Subcutaneous adipose tissue (tissue), 4 donors: Measurements from ENCODE around the gene ESR1. TPM values are rescaled to one million over a fixed set of nuclear protein-coding genes. Genes with fewer than 3 reads are reported as not detected.

Source experiments
- total RNA-seq, 4 donors: library from RNA; depleted of rRNA; stranded (reverse); fragments of >200 nt; gene quantifications; one replicate each; pipeline ENCODE4 v1.1.0, GENCODE V29; 2016
- TF ChIP-seq, protein P1 (sequence below): fragments of 450-650 bp; IDR thresholded peaks from one replicate; pipeline ENCODE4 v1.5.1; 2016; ENCODE audit warnings: low read depth, mild to moderate bottlenecking, control low read depth, antibody characterized with exemption, moderate library complexity

Gene ESR1
- total RNA-seq, 4 donors from 2014 or later: 3.2 to 5.8 (median 4.1) TPM

GRCh38 chr6:152117156-152118133 lies 310.0 kb downstream of the ESR1 start:
- TF ChIP-seq, protein P1, sequence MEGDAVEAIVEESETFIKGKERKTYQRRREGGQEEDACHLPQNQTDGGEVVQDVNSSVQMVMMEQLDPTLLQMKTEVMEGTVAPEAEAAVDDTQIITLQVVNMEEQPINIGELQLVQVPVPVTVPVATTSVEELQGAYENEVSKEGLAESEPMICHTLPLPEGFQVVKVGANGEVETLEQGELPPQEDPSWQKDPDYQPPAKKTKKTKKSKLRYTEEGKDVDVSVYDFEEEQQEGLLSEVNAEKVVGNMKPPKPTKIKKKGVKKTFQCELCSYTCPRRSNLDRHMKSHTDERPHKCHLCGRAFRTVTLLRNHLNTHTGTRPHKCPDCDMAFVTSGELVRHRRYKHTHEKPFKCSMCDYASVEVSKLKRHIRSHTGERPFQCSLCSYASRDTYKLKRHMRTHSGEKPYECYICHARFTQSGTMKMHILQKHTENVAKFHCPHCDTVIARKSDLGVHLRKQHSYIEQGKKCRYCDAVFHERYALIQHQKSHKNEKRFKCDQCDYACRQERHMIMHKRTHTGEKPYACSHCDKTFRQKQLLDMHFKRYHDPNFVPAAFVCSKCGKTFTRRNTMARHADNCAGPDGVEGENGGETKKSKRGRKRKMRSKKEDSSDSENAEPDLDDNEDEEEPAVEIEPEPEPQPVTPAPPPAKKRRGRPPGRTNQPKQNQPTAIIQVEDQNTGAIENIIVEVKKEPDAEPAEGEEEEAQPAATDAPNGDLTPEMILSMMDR: no peak

- TF ChIP-seq, protein P1: no peak
These were observed 310.7 kb downstream of the ESR1 start for GRCh38 chr6:152118224-152118623.

DNA sequence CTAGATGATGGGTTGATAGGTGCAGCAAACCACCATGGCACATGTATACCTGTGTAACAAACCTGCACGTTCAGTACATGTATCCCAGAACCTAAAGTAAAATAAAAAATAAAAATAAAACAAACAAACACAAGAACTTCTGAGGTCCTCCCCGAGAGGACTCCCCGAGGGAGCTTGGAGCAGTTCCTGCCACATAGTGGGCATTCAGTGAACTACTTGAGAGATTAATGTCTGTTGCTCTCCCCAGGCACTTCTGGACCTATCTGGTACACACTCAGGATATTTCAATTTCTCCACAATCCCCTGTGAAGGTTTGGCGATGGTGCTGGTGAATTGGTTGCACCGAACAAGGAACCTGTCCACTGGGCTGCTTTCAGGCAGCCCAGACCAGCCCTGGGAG lies 311.2 kb downstream of the ESR1 start:
- TF ChIP-seq, protein P1: no peak

- TF ChIP-seq, protein P1: no peak
These were observed 312.3 kb downstream of the ESR1 start for GRCh38 chr6:152119831-152120230.

- TF ChIP-seq, protein P1: no peak
These were observed 314.4 kb downstream of the ESR1 start for GRCh38 chr6:152121910-152122309.

DNA sequence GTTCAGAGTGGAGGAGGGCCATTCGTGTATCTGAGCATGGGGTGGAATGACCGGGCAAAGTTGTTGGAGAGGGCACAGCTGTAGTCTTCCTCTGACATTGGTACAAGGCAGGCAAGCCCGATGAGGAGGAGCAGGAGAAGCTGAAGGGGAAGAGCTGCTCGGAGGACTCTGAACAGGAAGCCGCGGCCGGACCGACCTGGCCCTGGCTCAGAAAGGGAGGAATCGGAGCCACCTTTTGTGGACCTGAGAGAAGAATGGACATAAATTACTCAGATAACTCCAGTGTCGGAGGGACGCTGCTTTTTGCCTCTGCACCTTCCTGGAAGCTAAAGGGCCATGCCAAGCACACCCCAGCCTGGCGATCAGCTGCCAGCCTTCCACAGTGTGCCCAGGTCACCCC lies 315.0 kb downstream of the ESR1 start:
- TF ChIP-seq, protein P1: no peak

- TF ChIP-seq, protein P1: no peak
These were observed 315.6 kb downstream of the ESR1 start for GRCh38 chr6:152123076-152123475.
